CD4-positive, alpha-beta T cell treated with Interleukin-6 for 4 hours (primary cell): Measurements from ENCODE around the gene RPL18A.
"Not testable (repeated sequence)": the region's sequence is repeated elsewhere in the genome, so short reads cannot be mapped to it uniquely, and the experiment has no call there.

Experiments
- DNase-seq: peaks from one replicate; pipeline ENCODE4 v3.0.0-alpha.2; 2020; ENCODE audit warnings: mixed read lengths

Gene RPL18A

GRCh38 chr19:17866964-17867486 lies 7.3 kb downstream of the RPL18A start:
- DNase-seq, result no peak

- no peak for DNase-seq
These were observed 9.0 kb downstream of the RPL18A start for GRCh38 chr19:17868669-17869068.

- no peak for DNase-seq
These were observed 9.5 kb downstream of the RPL18A start for GRCh38 chr19:17869114-17869608.

GRCh38 chr19:17871032-17871877 lies 11.5 kb downstream of the RPL18A start:
- DNase-seq, result no peak

GRCh38 chr19:17871878-17872250 lies 12.2 kb downstream of the RPL18A start, which contains the start of gene SLC5A5:
Gene SLC5A5, plus strand, starts transcription at chr19:17871945. Its CDS starts 375 bp downstream, at chr19:17872320.
- peak; percentile 45 for DNase-seq

GRCh38 chr19:17872251-17873001 lies 12.7 kb downstream of the RPL18A start:
- peak; percentile 67 for DNase-seq

- peak; percentile 84 for DNase-seq
These were observed 14.4 kb downstream of the RPL18A start for GRCh38 chr19:17873786-17874757.

GRCh38 chr19:17874758-17875135 lies 15.0 kb downstream of the RPL18A start:
- DNase-seq, result no peak

GRCh38 chr19:17877696-17878095 lies 18.0 kb downstream of the RPL18A start:
- DNase-seq, result no peak

- no peak for DNase-seq
These were observed 19.8 kb downstream of the RPL18A start for GRCh38 chr19:17879466-17879865.

- DNase-seq, result no peak
These were observed 22.0 kb downstream of the RPL18A start for GRCh38 chr19:17881701-17882100.

GRCh38 chr19:17883627-17884410 lies 24.1 kb downstream of the RPL18A start:
- no peak for DNase-seq

GRCh38 chr19:17886515-17886914 lies 26.8 kb downstream of the RPL18A start:
- no peak for DNase-seq

- DNase-seq, result not testable (repeated sequence)
These were observed 27.5 kb downstream of the RPL18A start for GRCh38 chr19:17887221-17887620.

GRCh38 chr19:17888260-17888659 lies 28.6 kb downstream of the RPL18A start:
- DNase-seq, result no peak

- DNase-seq, result peak; percentile 15
These were observed 30.0 kb downstream of the RPL18A start for GRCh38 chr19:17889609-17890214.

- DNase-seq, result no peak
These were observed 34.1 kb downstream of the RPL18A start for GRCh38 chr19:17893766-17894165.

GRCh38 chr19:17902701-17903100 lies 43.0 kb downstream of the RPL18A start:
- DNase-seq, result no peak

GRCh38 chr19:17908244-17908643 lies 48.5 kb downstream of the RPL18A start:
- no peak for DNase-seq

GRCh38 chr19:17909003-17909732 lies 49.5 kb downstream of the RPL18A start:
- DNase-seq, result no peak
